ENCODE results near the gene TIAM2. TPM values are rescaled to one million over a fixed set of nuclear protein-coding genes. Genes with fewer than 3 reads are reported as not detected.

Gene TIAM2
- total RNA-seq, 4 donors from 2014 or later = 9.2 to 18.2 (median 11.4) TPM

DNA sequence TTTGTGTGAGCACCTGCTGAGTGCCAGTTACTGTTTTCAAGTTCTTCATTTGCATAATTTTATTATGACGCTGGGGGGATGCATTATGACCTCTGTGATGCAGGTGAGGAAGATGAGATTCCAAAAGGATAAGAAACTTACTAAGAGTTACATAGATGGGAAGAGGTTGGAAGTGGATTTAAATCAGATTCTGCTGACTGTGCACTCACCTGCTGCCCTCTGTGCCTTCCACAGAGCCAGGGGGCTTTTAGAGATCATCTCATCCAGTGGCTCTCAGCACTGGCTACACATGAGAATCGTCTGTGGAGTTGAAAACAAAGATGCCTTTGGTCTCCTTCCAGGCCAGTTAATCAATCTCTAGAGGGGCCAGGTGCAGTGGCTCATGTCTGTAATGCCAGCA is 47.9 kb downstream of the TIAM2 start:
- 65 to 75% methylated on average over 2 of the region's 2 CpGs for WGBS, 2 donors
- H3K27me3 ChIP-seq = no peaks in the 10 kb centered on the region
- H3K36me3 ChIP-seq = no peaks in the 10 kb centered on the region
- no peak for DNase-seq (ENCODE audit: low spot score in 2 of 2)
- no peak overlapping the region for H3K27ac ChIP-seq
- no peak overlapping the region for H3K4me3 ChIP-seq
- H3K9me3 ChIP-seq = no peaks in the 10 kb centered on the region
- no peak for TF ChIP-seq POLR2A (IDR thresholded peaks at IDR 0.05)
- no peak for TF ChIP-seq CTCF (IDR thresholded peaks at IDR 0.05)
- H3K4me1 ChIP-seq = peaks cover 0 to 12% (median 2%) of the 10 kb centered on the region in 4 donors

GRCh38 chr6:155045561-155046404 is 50.7 kb downstream of the TIAM2 start:
- DNase-seq (ENCODE audit: low spot score in 2 of 2) = no peak
- no peaks in the 10 kb centered on the region for H3K36me3 ChIP-seq
- no peaks in the 10 kb centered on the region for H3K27me3 ChIP-seq
- peaks cover 0 to 12% (median 2%) of the 10 kb centered on the region in 4 donors for H3K4me1 ChIP-seq
- no peak overlapping the region for H3K27ac ChIP-seq
- no peak overlapping the region for H3K4me3 ChIP-seq
- 83 to 86% methylated on average over 9 of the region's 9 CpGs for WGBS, 2 donors
- H3K9me3 ChIP-seq = no peaks in the 10 kb centered on the region
- no peak for TF ChIP-seq POLR2A (IDR thresholded peaks at IDR 0.05)
- TF ChIP-seq EP300 (IDR thresholded peaks at IDR 0.05) = no peak
- no peak for TF ChIP-seq CTCF (IDR thresholded peaks at IDR 0.05)

DNA sequence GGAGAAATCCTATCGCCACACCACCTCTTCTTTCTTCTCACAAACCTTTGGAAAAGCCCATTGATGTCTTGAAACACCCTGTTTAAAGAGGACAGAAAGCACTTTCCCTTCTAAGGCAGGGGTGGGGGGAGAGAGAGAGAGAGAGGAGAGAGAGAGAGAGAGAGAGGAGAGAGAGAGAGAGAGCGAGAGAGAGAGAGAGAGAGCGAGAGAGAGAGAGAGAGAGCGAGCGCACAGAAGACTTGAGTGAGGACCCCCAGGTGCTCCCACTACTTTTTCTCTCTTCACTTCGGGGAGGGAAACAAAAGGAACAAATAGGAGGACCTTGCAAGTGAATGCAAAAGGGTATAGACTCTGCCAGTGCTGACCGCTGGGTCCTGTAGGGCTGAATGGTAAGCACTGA is 52.4 kb downstream of the TIAM2 start:
- Histone ChIP-seq H3K36me3 (no peaks in the 10 kb centered on the region), H3K9me3 (no peaks in the 10 kb centered on the region), H3K27me3 (no peaks in the 10 kb centered on the region), H3K27ac (no peak overlapping the region), H3K4me3 (no peak overlapping the region), H3K4me1 (no peaks in the 10 kb centered on the region)
- DNase-seq (ENCODE audit: low spot score in 2 of 2) = no peak
- TF ChIP-seq POLR2A (IDR thresholded peaks at IDR 0.05) (no peak), CTCF (IDR thresholded peaks at IDR 0.05) (no peak)
- WGBS, 2 donors = 82 to 92% methylated on average over 6 to 7 of the region's 7 CpGs

- TF ChIP-seq POLR2A (IDR thresholded peaks at IDR 0.05) = no peak
- no peak for TF ChIP-seq EP300 (IDR thresholded peaks at IDR 0.05)
- TF ChIP-seq CTCF (IDR thresholded peaks at IDR 0.05) = no peak
- Histone ChIP-seq H3K36me3 (no peaks in the 10 kb centered on the region), H3K4me1 (no peaks in the 10 kb centered on the region), H3K9me3 (no peaks in the 10 kb centered on the region), H3K27me3 (no peaks in the 10 kb centered on the region), H3K27ac (no peak overlapping the region), H3K4me3 (no peak overlapping the region)
- WGBS, 2 donors = 82 to 87% methylated on average over 5 of the region's 5 CpGs
- DNase-seq (ENCODE audit: low spot score in 2 of 2) = no peak
These were observed 55.2 kb downstream of the TIAM2 start for GRCh38 chr6:155050311-155050710.

- H3K4me3 ChIP-seq = no peak overlapping the region
- H3K4me1 ChIP-seq = no peaks in the 10 kb centered on the region
- no peak for TF ChIP-seq POLR2A (IDR thresholded peaks at IDR 0.05)
- no peak for TF ChIP-seq CTCF (IDR thresholded peaks at IDR 0.05)
- no peaks in the 10 kb centered on the region for H3K27me3 ChIP-seq
- no peak overlapping the region for H3K27ac ChIP-seq
- no peak for DNase-seq (ENCODE audit: low spot score in 2 of 2)
- WGBS, 2 donors = 50 to 57% methylated on average over 12 of the region's 12 CpGs
- no peaks in the 10 kb centered on the region for H3K9me3 ChIP-seq
- H3K36me3 ChIP-seq = no peaks in the 10 kb centered on the region
These were observed 59.6 kb downstream of the TIAM2 start for GRCh38 chr6:155054491-155055250.

Data from tibial nerve (tissue), 4 donors.